Measurements from ENCODE around the gene LGR5. TPM values are rescaled to one million over a fixed set of nuclear protein-coding genes. Genes with fewer than 3 reads are reported as not detected.

Gene LGR5
- total and polyA plus RNA-seq, 10 of the 15 experiments (the other 5 are each of a cell fraction or from before 2014, with no cell fraction given) = 2.1 TPM; not detected in 9

DNA sequence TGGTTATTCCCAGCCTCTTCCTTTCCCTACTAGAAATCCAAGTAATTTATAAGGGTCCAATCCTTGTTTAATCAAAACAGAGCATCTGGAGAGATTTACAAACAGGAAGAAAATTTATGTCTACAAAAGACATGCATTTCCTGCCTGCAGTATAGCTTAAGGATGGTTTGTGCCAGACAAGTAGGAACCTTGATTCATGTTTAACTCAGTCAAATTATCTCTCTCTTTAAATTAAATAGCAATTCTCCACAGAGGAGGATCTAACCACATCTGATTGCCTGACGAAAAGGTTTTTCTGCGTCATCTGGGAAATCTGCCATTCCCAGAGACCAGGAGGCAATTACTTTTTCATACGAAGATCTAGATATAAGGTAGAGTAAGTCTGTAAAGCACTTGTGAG is 118.8 kb downstream of the LGR5 start:
- 14% methylated on average over 3 of the region's 3 CpGs for WGBS (ENCODE audit: insufficient coverage, insufficient replicate concordance, low lambda C conversion rate, missing lambda C conversion rate)
- Histone ChIP-seq H3K27me3 (replicated peaks in 1 of 2; ENCODE audit: control insufficient read depth in 2 of 2, insufficient read depth in 2 of 2, low read length in 1 of 2) (no peaks in the 10 kb centered on the region; a peak in 1 of 4 replicates), H3K9me3 (replicated peaks; ENCODE audit: control insufficient read depth, insufficient read depth, low read length) (no peaks in the 10 kb centered on the region), H3K79me2 (ENCODE audit: control insufficient read depth, insufficient read depth, low read length) (no peaks in the 10 kb centered on the region), H3K36me3 (ENCODE audit: control insufficient read depth in 2 of 2, insufficient read depth in 2 of 2, low read length in 1 of 2) (no peaks in the 10 kb centered on the region), H3K27ac (ENCODE audit: control insufficient read depth, insufficient read depth) (no peak overlapping the region), H3K4me3 (no peak overlapping the region), H3K4me2 (ENCODE audit: control insufficient read depth, insufficient read depth) (no peak overlapping the region), H3K9ac (ENCODE audit: control insufficient read depth, insufficient read depth, low read length) (no peak overlapping the region), H4K20me1 (ENCODE audit: control insufficient read depth, insufficient read depth) (no peaks in the 10 kb centered on the region), H2AFZ (ENCODE audit: control insufficient read depth, low read depth, low read length) (no peak overlapping the region), H3K4me1 (ENCODE audit: control insufficient read depth, insufficient read depth, low read length) (no peaks in the 10 kb centered on the region)
- SMC1A ChIA-PET (ENCODE audit: uncharacterized antibody, unreplicated experiment) = no interaction called here
- in situ Hi-C loops (cut with MboI) = no loop called here
- POLR2A ChIA-PET = no interaction called here
- BruUV-seq (replicated peaks) = no TSS peak
- FAIRE-seq (no peak), DNase-seq (ENCODE audit: low read depth, low spot score) (no peak), ATAC-seq (no peak)
- RAD21 ChIA-PET (ENCODE audit: unreplicated experiment) = no interaction called here
- intact Hi-C loops (cut with micrococcal nuclease; ENCODE audit: unreplicated experiment) = no loop called here
- CTCF ChIA-PET = interaction anchor here (1.3 kb wide), 1 partner anchor 189 kb away, joined by 3 read pairs; no protein-coding TSS in a partner anchor
- no peak for TF ChIP-seq RCOR1 (conservative IDR thresholded peaks at IDR 0.05; ENCODE audit: low read depth, low read length)
- TF ChIP-seq TCF3 (IDR thresholded peaks at IDR 0.05; ENCODE audit: borderline replicate concordance, insufficient read depth, low read depth, low read length) = no peak
- no peak for TF ChIP-seq YBX1 (IDR thresholded peaks at IDR 0.05)
- TF ChIP-seq BHLHE40 (IDR thresholded peaks at IDR 0.05; ENCODE audit: borderline replicate concordance in 1 of 2, low read depth in 2 of 2, low read length in 1 of 2) = no peak
- TF ChIP-seq, protein P1, sequence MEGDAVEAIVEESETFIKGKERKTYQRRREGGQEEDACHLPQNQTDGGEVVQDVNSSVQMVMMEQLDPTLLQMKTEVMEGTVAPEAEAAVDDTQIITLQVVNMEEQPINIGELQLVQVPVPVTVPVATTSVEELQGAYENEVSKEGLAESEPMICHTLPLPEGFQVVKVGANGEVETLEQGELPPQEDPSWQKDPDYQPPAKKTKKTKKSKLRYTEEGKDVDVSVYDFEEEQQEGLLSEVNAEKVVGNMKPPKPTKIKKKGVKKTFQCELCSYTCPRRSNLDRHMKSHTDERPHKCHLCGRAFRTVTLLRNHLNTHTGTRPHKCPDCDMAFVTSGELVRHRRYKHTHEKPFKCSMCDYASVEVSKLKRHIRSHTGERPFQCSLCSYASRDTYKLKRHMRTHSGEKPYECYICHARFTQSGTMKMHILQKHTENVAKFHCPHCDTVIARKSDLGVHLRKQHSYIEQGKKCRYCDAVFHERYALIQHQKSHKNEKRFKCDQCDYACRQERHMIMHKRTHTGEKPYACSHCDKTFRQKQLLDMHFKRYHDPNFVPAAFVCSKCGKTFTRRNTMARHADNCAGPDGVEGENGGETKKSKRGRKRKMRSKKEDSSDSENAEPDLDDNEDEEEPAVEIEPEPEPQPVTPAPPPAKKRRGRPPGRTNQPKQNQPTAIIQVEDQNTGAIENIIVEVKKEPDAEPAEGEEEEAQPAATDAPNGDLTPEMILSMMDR (IDR thresholded peaks at IDR 0.05 in 2 of 3, conservative IDR thresholded peaks at IDR 0.05 in 1 of 3; ENCODE audit: control insufficient read depth in 2 of 3, extremely low read depth in 1 of 3, insufficient read depth in 1 of 3, low read depth in 3 of 3, low read length in 3 of 3) = no peak
- no peak for TF ChIP-seq TCF7 (IDR thresholded peaks at IDR 0.05; ENCODE audit: borderline replicate concordance)
- TF ChIP-seq, protein P2, sequence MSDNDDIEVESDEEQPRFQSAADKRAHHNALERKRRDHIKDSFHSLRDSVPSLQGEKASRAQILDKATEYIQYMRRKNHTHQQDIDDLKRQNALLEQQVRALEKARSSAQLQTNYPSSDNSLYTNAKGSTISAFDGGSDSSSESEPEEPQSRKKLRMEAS (IDR thresholded peaks at IDR 0.05; ENCODE audit: low read depth, low read length) = no peak

Measured in GM12878 (cell line).